ENCODE data around the gene KRT1. TPM values are rescaled to one million over a fixed set of nuclear protein-coding genes. Genes with fewer than 3 reads are reported as not detected.

Gene KRT1
- total and polyA plus RNA-seq, 10 of the 15 experiments (the other 5 are each of a cell fraction or from before 2014, with no cell fraction given) = not detected

DNA sequence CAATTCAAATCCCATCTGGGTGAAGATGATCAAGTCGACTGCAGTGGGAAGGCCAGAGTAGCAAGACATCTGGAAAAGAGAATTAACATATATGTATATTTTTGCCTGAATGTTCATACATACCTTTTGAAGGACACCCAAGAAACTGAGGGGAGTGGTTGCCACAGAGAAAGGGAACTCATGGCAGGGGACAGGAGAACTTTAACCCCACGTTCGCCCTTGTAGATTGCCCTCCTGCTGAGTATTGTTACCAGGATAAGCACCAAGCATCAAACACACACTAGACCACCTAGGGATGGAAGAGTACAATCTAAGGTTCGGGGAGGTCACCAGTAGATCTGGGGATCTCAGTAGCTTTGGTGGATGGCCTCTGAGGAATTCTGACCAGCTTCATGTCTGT lies 9.7 kb downstream of the KRT1 start:
- no peaks in the 10 kb centered on the region for H3K4me1 ChIP-seq (ENCODE audit: control insufficient read depth, insufficient read depth, low read length)
- RAD21 ChIA-PET (ENCODE audit: unreplicated experiment) = no interaction called here
- no peak overlapping the region for H3K4me2 ChIP-seq (ENCODE audit: control insufficient read depth, insufficient read depth)

More for the DNA sequence above, 9.7 kb downstream of the KRT1 start:
- BruUV-seq (replicated peaks) = no TSS peak
- H3K79me2 ChIP-seq (ENCODE audit: control insufficient read depth, insufficient read depth, low read length) = no peaks in the 10 kb centered on the region
- H3K9ac ChIP-seq (ENCODE audit: control insufficient read depth, insufficient read depth, low read length) = no peak overlapping the region
- FAIRE-seq = no peak
- SMC1A ChIA-PET (ENCODE audit: uncharacterized antibody, unreplicated experiment) = no interaction called here
- DNase-seq (ENCODE audit: low read depth, low spot score) = no peak
- no peak overlapping the region for H2AFZ ChIP-seq (ENCODE audit: control insufficient read depth, low read depth, low read length)
- TF ChIP-seq BCL11A (IDR thresholded peaks at IDR 0.05; ENCODE audit: low read depth, low read length) = no peak
- TF ChIP-seq RELA (IDR thresholded peaks at IDR 0.05; ENCODE audit: borderline replicate concordance, partially characterized antibody) = no peak
- TF ChIP-seq POU2F2 (IDR thresholded peaks at IDR 0.05; ENCODE audit: borderline replicate concordance, low read depth, low read length) = no peak
- TF ChIP-seq, protein P1, sequence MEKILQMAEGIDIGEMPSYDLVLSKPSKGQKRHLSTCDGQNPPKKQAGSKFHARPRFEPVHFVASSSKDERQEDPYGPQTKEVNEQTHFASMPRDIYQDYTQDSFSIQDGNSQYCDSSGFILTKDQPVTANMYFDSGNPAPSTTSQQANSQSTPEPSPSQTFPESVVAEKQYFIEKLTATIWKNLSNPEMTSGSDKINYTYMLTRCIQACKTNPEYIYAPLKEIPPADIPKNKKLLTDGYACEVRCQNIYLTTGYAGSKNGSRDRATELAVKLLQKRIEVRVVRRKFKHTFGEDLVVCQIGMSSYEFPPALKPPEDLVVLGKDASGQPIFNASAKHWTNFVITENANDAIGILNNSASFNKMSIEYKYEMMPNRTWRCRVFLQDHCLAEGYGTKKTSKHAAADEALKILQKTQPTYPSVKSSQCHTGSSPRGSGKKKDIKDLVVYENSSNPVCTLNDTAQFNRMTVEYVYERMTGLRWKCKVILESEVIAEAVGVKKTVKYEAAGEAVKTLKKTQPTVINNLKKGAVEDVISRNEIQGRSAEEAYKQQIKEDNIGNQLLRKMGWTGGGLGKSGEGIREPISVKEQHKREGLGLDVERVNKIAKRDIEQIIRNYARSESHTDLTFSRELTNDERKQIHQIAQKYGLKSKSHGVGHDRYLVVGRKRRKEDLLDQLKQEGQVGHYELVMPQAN (conservative IDR thresholded peaks at IDR 0.05) = no peak
- TF ChIP-seq ESRRA (IDR thresholded peaks at IDR 0.05; ENCODE audit: low read length) = no peak
- TF ChIP-seq JUNB (IDR thresholded peaks at IDR 0.05) = no peak
- no peak for TF ChIP-seq CBX3 (IDR thresholded peaks at IDR 0.05; ENCODE audit: borderline replicate concordance, low read depth)
- no peak for TF ChIP-seq MYB (IDR thresholded peaks at IDR 0.05; ENCODE audit: borderline replicate concordance, low read depth, low read length)
- TF ChIP-seq TCF3 (IDR thresholded peaks at IDR 0.05; ENCODE audit: borderline replicate concordance, insufficient read depth, low read depth, low read length) = no peak
- TF ChIP-seq, protein P2, sequence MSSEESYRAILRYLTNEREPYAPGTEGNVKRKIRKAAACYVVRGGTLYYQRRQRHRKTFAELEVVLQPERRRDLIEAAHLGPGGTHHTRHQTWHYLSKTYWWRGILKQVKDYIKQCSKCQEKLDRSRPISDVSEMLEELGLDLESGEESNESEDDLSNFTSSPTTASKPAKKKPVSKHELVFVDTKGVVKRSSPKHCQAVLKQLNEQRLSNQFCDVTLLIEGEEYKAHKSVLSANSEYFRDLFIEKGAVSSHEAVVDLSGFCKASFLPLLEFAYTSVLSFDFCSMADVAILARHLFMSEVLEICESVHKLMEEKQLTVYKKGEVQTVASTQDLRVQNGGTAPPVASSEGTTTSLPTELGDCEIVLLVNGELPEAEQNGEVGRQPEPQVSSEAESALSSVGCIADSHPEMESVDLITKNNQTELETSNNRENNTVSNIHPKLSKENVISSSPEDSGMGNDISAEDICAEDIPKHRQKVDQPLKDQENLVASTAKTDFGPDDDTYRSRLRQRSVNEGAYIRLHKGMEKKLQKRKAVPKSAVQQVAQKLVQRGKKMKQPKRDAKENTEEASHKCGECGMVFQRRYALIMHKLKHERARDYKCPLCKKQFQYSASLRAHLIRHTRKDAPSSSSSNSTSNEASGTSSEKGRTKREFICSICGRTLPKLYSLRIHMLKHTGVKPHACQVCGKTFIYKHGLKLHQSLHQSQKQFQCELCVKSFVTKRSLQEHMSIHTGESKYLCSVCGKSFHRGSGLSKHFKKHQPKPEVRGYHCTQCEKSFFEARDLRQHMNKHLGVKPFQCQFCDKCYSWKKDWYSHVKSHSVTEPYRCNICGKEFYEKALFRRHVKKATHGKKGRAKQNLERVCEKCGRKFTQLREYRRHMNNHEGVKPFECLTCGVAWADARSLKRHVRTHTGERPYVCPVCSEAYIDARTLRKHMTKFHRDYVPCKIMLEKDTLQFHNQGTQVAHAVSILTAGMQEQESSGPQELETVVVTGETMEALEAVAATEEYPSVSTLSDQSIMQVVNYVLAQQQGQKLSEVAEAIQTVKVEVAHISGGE (CRISPR knock-in tag; IDR thresholded peaks at IDR 0.05) = no peak
- TF ChIP-seq, protein P3, sequence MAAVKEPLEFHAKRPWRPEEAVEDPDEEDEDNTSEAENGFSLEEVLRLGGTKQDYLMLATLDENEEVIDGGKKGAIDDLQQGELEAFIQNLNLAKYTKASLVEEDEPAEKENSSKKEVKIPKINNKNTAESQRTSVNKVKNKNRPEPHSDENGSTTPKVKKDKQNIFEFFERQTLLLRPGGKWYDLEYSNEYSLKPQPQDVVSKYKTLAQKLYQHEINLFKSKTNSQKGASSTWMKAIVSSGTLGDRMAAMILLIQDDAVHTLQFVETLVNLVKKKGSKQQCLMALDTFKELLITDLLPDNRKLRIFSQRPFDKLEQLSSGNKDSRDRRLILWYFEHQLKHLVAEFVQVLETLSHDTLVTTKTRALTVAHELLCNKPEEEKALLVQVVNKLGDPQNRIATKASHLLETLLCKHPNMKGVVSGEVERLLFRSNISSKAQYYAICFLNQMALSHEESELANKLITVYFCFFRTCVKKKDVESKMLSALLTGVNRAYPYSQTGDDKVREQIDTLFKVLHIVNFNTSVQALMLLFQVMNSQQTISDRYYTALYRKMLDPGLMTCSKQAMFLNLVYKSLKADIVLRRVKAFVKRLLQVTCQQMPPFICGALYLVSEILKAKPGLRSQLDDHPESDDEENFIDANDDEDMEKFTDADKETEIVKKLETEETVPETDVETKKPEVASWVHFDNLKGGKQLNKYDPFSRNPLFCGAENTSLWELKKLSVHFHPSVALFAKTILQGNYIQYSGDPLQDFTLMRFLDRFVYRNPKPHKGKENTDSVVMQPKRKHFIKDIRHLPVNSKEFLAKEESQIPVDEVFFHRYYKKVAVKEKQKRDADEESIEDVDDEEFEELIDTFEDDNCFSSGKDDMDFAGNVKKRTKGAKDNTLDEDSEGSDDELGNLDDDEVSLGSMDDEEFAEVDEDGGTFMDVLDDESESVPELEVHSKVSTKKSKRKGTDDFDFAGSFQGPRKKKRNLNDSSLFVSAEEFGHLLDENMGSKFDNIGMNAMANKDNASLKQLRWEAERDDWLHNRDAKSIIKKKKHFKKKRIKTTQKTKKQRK (IDR thresholded peaks at IDR 0.05; ENCODE audit: low read depth, low read length) = no peak
- TF ChIP-seq RCOR1 (conservative IDR thresholded peaks at IDR 0.05; ENCODE audit: low read depth, low read length) = no peak
- TF ChIP-seq SMARCA5 (IDR thresholded peaks at IDR 0.05) = no peak
- in situ Hi-C loops (cut with MboI) (no loop called here), intact Hi-C loops (cut with micrococcal nuclease; ENCODE audit: unreplicated experiment) (no loop called here)
- no peaks in the 10 kb centered on the region; a peak in 1 of 4 replicates for H3K27me3 ChIP-seq (replicated peaks in 1 of 2; ENCODE audit: control insufficient read depth in 2 of 2, insufficient read depth in 2 of 2, low read length in 1 of 2)
- ATAC-seq = no peak
- no peak overlapping the region for H3K27ac ChIP-seq (ENCODE audit: control insufficient read depth, insufficient read depth)
- H3K9me3 ChIP-seq (replicated peaks; ENCODE audit: control insufficient read depth, insufficient read depth, low read length) = no peaks in the 10 kb centered on the region
- H3K4me3 ChIP-seq = no peak overlapping the region
- 3% methylated on average over 4 of the region's 4 CpGs for WGBS (ENCODE audit: insufficient coverage, insufficient replicate concordance, low lambda C conversion rate, missing lambda C conversion rate)
- POLR2A ChIA-PET = no interaction called here
- no peaks in the 10 kb centered on the region for H4K20me1 ChIP-seq (ENCODE audit: control insufficient read depth, insufficient read depth)
- no peaks in the 10 kb centered on the region for H3K36me3 ChIP-seq (ENCODE audit: control insufficient read depth in 2 of 2, insufficient read depth in 2 of 2, low read length in 1 of 2)
- CTCF ChIA-PET = no interaction called here

Data from GM12878 (cell line).